PFSK-1 (cell line): Measurements from ENCODE around the gene ACTR8.

Experiments
- FOXP2 ChIP-seq: optimal IDR thresholded peaks from 2 replicates; pipeline ENCODE3; 2011; ENCODE audit warnings: borderline replicate concordance, control low read depth, inconsistent platforms; ENCODE audit not compliant: insufficient read depth; ENCODE audit errors: extremely low read length, extremely low read depth
- POLR2AphosphoS5 ChIP-seq: IDR thresholded peaks from 2 replicates; pipeline ENCODE4 v1.6.1; 2012; ENCODE audit warnings: low read depth, mild to moderate bottlenecking, control low read depth, low read length, moderate library complexity
- REST ChIP-seq, 2 experiments: IDR thresholded peaks; 2 replicates each; pipeline versions ENCODE4 v1.6.1 to v1.8.0; 2011 to 2012; ENCODE audit warnings: low read depth in 2 of 2, low read length in 2 of 2, control low read depth in 1 of 2, inconsistent platforms in 1 of 2, mild to moderate bottlenecking in 1 of 2, moderate library complexity in 1 of 2; ENCODE audit not compliant: insufficient read depth in 1 of 2
- SIN3A ChIP-seq: IDR thresholded peaks from 2 replicates; pipeline ENCODE4 v1.6.1; 2012; ENCODE audit warnings: mild to moderate bottlenecking, low read length, moderate library complexity, borderline replicate concordance; ENCODE audit not compliant: insufficient read depth
- TAF1 ChIP-seq: IDR thresholded peaks from 2 replicates; pipeline ENCODE4 v1.6.1; 2012; ENCODE audit warnings: low read length, control low read depth, borderline replicate concordance; ENCODE audit not compliant: insufficient read depth

ACTR8 gene

DNA sequence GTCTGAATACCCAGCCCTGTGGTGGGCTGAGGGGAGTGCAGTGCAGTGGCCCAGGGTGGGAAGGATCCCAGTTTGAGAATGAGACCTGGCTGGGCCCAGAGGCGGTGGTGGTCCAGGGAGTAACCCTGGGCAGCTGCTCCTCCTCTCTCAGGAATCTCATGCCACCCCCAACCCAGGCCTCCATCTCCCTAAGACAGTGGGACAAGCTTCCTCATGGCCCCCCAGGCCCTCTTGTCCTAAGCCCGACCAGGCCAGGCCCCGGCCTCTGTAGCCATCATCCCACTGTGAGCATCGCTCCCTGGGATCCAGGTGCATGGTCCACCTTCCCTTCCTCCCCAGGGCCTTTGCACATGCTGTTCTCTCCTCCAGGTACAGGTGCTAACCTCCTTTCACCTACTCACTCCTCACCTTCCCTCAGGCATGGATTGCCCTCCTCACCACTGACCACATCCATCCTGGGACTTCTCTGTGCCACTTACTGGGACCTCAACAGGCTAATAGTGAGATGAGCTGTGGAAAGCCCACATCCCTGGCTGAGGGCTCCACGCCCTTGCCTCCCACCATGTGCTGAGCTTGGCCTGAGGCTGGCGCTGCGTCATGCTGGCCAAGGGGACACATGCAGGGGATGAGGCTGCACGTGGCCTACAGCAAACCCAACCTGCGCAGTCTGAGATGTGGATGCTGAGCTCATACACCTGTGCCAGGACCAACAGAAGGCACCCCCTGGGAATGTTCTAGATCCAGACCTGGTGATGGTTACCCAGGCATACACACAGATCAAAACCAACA is 45.7 kb downstream of the ACTR8 start:
- TF ChIP-seq SIN3A (no peak), FOXP2 (no peak), REST (IDR thresholded peaks at IDR 0.05; ENCODE audit: insufficient read depth in 1 of 2, low read depth in 2 of 2, low read length in 2 of 2) (no peak), POLR2AphosphoS5 (no peak), TAF1 (no peak)

DNA sequence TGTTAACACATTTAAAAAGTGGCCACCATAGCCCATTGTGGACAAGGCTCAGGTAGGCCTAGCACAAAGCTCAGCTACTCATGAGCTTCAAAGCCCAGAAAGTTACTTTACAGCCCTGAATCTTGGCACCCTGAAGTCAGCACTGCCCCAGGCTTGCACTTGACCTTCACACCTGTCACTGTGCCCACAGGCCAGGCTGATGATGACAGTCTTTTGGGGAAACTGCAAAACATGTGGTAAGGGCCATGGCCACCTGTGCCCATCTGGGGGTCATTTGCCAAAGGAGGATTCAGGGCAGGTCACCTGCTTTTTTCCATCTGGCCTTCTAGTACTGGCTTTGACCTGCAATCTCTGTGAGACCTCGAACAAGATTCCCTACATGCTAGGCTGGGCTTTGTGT is 46.7 kb downstream of the ACTR8 start:
- TF ChIP-seq FOXP2 (no peak), SIN3A (no peak), TAF1 (no peak), REST (IDR thresholded peaks at IDR 0.05; ENCODE audit: insufficient read depth in 1 of 2, low read depth in 2 of 2, low read length in 2 of 2) (no peak), POLR2AphosphoS5 (no peak)

GRCh38 chr3:53834429-53835095 is 47.4 kb downstream of the ACTR8 start:
- TF ChIP-seq TAF1 (no peak), SIN3A (no peak), REST (IDR thresholded peaks at IDR 0.05; ENCODE audit: insufficient read depth in 1 of 2, low read depth in 2 of 2, low read length in 2 of 2) (no peak), FOXP2 (no peak), POLR2AphosphoS5 (no peak)

DNA sequence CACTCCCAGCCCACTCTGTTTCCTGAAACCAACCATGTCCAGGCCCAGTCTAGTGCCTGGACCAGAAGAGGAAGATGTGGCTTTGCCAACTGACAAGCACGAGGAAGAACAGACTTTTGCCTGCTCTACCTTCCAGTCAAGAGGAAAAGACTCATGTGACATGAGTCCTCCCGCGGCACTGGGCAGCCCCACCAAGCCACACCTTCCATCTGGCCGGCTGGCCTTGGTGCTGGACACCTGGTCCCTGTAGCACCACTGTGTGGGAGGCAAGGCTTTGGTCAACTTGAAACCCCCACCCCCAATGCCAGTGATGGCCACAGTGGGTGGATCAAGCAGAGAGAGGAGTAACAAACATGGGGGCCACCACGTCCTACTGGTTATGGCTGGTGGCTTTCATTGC is 48.3 kb downstream of the ACTR8 start:
- TF ChIP-seq FOXP2 (no peak), SIN3A (no peak), TAF1 (no peak), REST (IDR thresholded peaks at IDR 0.05; ENCODE audit: insufficient read depth in 1 of 2, low read depth in 2 of 2, low read length in 2 of 2) (no peak), POLR2AphosphoS5 (no peak)
